Cardiac muscle cell (in vitro differentiated cells and primary cell): ENCODE data around the gene IMMP2L. TPM values are rescaled to one million over a fixed set of nuclear protein-coding genes. Genes with fewer than 3 reads are reported as not detected.

Experiments
- DNase-seq, 2 donors: peaks; one replicate each; pipeline versions ENCODE4 v3.0.0 to v3.0.0-alpha.2; 2010 to 2017; ENCODE audit warnings: low read depth in 1 of 2, low spot score in 1 of 2
- H3K27ac ChIP-seq: fragments of 200-600 bp; sonication (generic); 2 replicates; pipeline ENCODE4 v1.5.1; 2016
- H3K27me3 ChIP-seq: fragments of 200-600 bp; sonication (generic); 2 replicates; pipeline ENCODE4 v1.6.0; 2016; ENCODE audit warnings: control low read depth
- H3K36me3 ChIP-seq: fragments of 200-600 bp; sonication (generic); 2 replicates; pipeline ENCODE4 v1.5.1; 2016; ENCODE audit warnings: control low read depth
- H3K4me1 ChIP-seq: fragments of 200-600 bp; sonication (generic); 2 replicates; pipeline ENCODE4 v1.8.1; 2017; ENCODE audit warnings: low read depth, mild to moderate bottlenecking, mixed run types
- H3K4me3 ChIP-seq: fragments of 200-600 bp; sonication (generic); 2 replicates; pipeline ENCODE4 v1.5.1; 2016; ENCODE audit warnings: mild to moderate bottlenecking
- H3K9me3 ChIP-seq: fragments of 200-600 bp; sonication (generic); 2 replicates; pipeline ENCODE4 v1.5.1; 2017; ENCODE audit warnings: low read depth, mild to moderate bottlenecking, control low read depth
- CTCF ChIP-seq: IDR thresholded peaks from 2 replicates; pipeline ENCODE4 v1.5.1; 2012; ENCODE audit warnings: low read depth, mild to moderate bottlenecking, low read length
- polyA plus RNA-seq: library from polyadenylated mRNA; unstranded; fragments of >200 nt; fragmentation: Nextera tagmentation; extraction: Ambion mirVana; gene quantifications from 2 replicates; pipeline ENCODE4 v1.2.1, GENCODE V29; 2016
- total RNA-seq: library from RNA; depleted of rRNA; stranded (reverse); fragments of >200 nt; gene quantifications from 2 replicates; pipeline ENCODE4 v1.2.3, GENCODE V29; 2016

The IMMP2L gene
- total and polyA plus RNA-seq, 2 experiments from 2014 or later = 6.0 to 11.9 TPM

- Histone ChIP-seq H3K27me3 (no peaks in the 10 kb centered on the region), H3K4me3 (no peak overlapping the region), H3K27ac (no peak overlapping the region), H3K36me3 (no peaks in the 10 kb centered on the region), H3K9me3 (no peaks in the 10 kb centered on the region), H3K4me1 (no peaks in the 10 kb centered on the region)
- no peak for TF ChIP-seq CTCF
- no peak for DNase-seq
Measured at GRCh38 chr7:111485701-111486380, 76.5 kb downstream of the IMMP2L start.

- Histone ChIP-seq H3K9me3 (no peaks in the 10 kb centered on the region), H3K27ac (no peak overlapping the region), H3K36me3 (no peaks in the 10 kb centered on the region), H3K27me3 (no peaks in the 10 kb centered on the region), H3K4me3 (no peak overlapping the region), H3K4me1 (no peaks in the 10 kb centered on the region)
- TF ChIP-seq CTCF = no peak
- no peak for DNase-seq
Measured at GRCh38 chr7:111483078-111483477, 79.2 kb downstream of the IMMP2L start.

- H3K4me3 ChIP-seq = no peak overlapping the region
- H3K27ac ChIP-seq = no peak overlapping the region
- no peaks in the 10 kb centered on the region for H3K27me3 ChIP-seq
- no peak for TF ChIP-seq CTCF
- no peaks in the 10 kb centered on the region for H3K9me3 ChIP-seq
- DNase-seq = no peak
- H3K4me1 ChIP-seq = no peaks in the 10 kb centered on the region
- H3K36me3 ChIP-seq = no peaks in the 10 kb centered on the region
Measured at GRCh38 chr7:111477462-111478225, 84.6 kb downstream of the IMMP2L start.

GRCh38 chr7:111476586-111477293, 85.6 kb downstream of the IMMP2L start:
- no peak for DNase-seq
- Histone ChIP-seq H3K27ac (no peak overlapping the region), H3K9me3 (no peaks in the 10 kb centered on the region), H3K27me3 (no peaks in the 10 kb centered on the region), H3K36me3 (no peaks in the 10 kb centered on the region), H3K4me3 (no peak overlapping the region), H3K4me1 (no peaks in the 10 kb centered on the region)
- TF ChIP-seq CTCF = no peak

- no peaks in the 10 kb centered on the region for H3K27me3 ChIP-seq
- no peaks in the 10 kb centered on the region for H3K4me1 ChIP-seq
- H3K36me3 ChIP-seq = no peaks in the 10 kb centered on the region
- H3K9me3 ChIP-seq = no peaks in the 10 kb centered on the region
- H3K4me3 ChIP-seq = no peak overlapping the region
- no peak overlapping the region for H3K27ac ChIP-seq
- no peak for DNase-seq
- no peak for TF ChIP-seq CTCF
Measured at GRCh38 chr7:111475959-111476358, 86.3 kb downstream of the IMMP2L start.
